GM18511 (cell line): ENCODE results near the gene ATP9A.

ENCODE experiments used
- ATAC-seq: cut with Tn5 transposase; IDR thresholded peaks from one replicate; pipeline ENCODE4 v1.9.1; 2021; ENCODE audit warnings: mild to moderate bottlenecking, moderate library complexity; ENCODE audit not compliant: unreplicated experiment

ATP9A gene

DNA sequence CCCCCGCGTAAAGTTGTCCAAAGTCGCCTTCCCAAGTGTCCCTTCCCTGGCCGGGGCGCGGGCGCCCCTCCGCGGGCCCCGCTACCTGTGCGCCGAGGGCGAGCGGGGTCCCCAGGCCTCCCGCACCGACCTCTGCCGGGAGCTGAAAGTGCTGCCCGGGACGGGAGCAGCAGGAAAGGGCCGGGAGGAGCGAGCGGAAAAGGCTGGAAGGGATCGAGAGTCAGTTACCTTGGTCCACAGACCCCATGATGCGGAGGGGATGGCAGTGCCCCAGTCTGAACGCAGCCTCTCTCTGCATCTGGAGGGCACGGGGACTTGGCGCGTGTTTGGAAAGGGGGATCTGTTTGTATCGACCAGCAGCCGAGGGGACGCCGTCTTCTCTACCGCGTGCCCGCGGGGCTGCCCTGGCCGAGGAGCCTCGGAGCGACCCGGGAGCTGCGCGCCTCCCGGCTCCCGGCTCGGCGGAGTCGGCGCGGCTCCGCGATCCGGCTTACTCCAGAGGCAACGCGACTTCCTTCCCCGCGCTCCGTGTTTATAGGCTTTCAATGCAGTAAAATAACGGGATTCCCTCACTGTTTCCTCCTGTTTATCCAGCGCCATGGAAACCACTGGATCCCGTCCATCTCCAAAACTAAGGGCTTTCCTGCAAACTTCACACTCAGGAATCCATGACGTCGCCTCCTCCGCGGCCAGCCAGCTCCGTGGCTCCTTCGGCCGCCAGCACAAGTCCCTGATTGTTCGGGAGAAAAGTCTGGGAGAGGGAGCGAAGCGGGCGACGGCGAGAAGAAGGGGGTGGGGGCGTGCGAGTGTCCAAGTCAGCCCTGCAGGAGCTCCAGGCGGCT lies 205.6 kb downstream of the ATP9A start:
- ATAC-seq = no peak

DNA sequence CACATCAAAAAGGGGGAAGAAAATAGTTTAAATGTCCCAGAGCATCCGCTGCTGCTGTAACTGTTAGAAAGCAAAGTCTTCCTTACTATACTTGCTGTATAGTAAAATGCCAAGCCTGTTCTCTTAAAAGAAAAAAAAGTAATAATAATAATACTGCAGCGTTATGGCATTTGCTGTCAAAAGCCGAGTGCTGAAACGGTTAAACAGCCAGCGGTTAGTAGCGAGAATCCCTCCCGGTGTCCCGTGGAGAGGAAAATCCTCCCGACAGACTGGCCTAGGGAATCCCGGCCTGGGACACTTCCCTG lies 206.2 kb downstream of the ATP9A start:
- ATAC-seq = no peak

DNA sequence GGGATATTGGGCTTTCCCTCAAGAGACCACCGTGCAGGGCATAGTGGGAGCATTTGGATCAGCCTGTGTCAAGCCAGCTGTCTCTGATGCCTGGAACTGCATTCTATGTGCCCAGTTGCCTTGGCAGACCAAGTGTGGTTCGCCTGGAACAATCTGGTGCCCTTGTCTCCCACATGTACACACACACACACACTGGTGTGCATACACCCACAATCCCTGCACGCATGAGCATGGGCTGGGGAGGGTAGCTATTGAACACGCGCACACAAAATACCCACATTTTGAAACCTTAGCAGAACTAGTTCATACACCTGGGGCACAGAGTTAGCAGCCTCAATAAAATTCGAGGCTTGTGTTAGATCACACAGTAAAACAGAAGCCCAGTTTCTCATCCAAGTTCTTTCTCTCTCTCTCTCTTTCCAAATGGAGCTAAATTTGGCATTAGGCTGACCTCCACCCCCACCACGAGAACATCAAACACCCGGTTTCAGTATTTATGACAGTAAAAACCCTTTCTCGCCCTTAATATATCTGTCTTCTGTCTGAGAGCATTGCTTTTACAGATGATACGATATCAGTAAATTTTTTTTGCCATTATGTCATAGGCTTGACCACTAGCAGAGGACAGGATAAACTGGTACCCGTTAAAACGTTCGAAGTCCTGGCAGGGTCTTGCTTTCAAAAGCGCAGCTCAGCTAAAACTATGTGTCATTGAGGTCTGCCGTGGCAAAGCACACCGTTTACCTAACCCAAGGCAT lies 207.5 kb downstream of the ATP9A start:
- ATAC-seq = no peak

DNA sequence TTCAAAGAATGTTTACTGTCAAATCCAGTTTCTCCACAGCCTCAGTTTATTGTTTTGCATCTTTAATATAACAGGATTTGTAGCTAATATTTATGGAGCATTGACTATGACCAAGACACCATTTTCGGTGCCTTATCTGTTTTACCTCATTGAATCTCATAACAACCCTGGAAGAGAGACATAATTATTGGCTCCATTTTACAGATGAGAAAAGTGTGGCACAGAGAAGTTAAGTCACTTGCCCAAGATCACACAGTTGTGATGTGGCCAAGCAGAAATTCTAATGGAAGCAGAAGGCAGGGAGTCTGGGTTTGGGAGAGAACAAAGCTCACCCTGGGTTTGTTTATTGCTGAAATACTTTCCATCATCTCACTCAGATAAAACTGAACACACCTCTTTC lies 208.1 kb downstream of the ATP9A start:
- ATAC-seq = no peak

DNA sequence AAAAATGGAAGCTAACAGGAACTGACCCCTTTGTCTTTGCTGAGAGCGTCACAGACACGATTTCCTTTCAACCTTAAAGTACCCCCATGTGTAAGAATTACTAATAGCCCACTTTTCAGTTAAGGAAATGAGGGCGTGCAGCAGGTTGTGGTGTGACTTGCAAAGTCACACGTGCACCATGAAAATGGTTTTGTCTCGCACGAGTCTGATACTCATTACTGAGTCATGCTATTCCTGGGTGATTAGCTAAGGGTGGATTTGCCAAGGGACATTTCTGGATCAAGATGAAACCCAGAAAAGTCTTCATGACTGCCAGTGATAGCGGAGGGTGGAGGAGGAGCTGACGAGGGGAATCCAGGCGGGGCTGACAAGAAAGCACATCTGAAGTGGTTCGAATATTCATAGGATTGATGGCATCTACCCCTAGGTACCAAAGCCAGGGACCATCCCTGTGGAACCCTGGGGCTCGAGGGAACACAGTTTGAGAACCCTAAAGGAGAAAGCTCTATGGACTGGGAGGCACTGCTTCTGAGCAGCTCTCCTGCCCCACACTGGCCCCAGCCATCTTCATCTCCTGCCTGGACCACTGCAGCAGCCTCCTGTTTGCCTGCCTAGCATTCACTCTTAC lies 213.5 kb downstream of the ATP9A start:
- ATAC-seq = peak; percentile 41

DNA sequence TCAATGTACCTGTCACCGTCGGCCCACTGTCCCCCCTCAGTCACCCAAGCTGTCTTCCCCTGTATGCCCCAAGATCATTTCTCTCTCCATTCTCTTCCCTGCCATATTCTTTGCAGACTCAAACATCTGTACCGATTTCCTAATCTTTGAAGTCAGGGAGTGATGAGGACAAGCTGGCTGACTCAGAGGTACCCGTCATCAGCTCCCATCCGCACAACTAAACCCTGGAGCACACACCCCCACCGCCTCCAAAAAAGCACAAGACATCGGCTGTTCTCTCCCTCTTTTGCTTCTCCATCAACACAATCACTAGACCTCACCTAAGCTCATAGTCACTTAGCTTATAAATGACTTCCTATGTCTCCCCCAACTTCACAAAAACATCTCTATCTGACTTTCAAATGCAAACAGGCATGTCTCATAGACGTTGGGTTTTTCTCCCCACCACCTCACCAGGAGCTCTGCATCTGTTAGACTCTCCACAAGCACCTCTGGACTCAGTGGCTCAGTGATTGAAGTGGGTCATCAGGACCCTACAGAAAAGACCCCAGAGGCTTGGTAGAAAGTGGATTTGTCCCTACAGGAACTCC lies 214.2 kb downstream of the ATP9A start:
- peak; percentile 33 for ATAC-seq

DNA sequence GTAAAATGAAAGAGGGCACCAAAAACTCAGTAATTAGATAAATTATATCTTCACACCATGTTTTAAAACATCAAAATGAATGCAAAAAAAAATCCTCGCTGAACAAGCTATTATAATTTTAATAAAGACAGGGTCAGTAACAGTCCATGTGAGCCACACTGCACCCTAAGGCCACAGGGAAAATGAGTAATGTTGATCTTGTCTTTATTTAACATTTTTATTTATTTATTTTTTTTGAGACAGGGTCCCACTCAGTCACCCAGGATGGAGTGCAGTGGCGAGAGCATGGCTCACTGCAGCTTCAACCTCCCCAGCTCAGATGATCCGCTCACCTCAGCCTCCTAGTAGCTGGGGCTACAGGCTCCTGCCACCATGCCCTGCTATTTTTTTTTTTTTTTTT lies 217.0 kb downstream of the ATP9A start:
- no peak for ATAC-seq

DNA sequence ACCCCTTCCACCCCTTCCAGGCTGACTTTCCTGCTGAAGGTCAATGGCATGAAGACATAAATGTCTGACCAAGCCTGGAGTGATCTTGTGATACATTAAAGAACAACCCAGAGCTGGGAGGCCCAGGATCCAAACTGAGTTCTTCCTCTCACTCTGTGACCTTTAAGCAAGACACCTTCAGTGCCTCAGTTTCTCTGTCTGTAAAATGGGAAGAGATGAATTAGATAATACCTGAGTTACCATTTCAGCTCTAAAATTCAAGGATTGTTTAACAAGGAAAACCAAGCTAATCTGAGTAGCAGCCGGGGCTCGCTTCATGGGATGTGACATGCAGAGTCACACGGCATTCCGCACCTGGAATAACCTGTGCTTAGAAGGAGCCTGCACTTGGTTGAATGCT lies 218.7 kb downstream of the ATP9A start:
- no peak for ATAC-seq

DNA sequence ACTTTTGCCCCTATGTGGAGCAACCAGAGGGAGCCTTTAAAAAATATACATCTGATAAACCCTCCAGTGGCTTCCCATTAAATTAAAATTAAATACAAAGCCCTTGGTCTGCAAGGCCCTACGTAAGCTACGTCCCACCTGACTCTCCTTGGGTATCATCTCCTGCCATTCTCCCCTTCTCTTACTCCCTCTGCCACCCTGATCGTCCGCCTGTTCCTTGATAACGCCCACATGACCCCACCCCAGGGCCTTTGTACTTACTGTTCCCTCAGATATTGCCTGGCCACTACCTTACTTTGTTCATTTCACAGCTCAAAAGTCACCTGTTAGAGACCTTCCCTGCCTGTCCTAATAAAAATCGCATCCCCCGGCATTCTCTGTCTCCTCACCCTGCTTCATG lies 220.2 kb downstream of the ATP9A start:
- ATAC-seq = no peak
